B cell (primary cell): ENCODE results near the gene PRDM15. TPM values are rescaled to one million over a fixed set of nuclear protein-coding genes. Genes with fewer than 3 reads are reported as not detected.

Experiments used
- ATAC-seq: fragments of 200-7000 bp; cut with Tn5 transposase; one replicate; pipeline ENCODE4 v1.10.0; 2021; ENCODE audit warnings: low read depth, mild to moderate bottlenecking, moderate number of reproducible peaks, moderate library complexity
- CTCF ChIA-PET: fragments of 350-600 bp; sonication (Branson Sonifier 250); formaldehyde crosslinking; loops from one replicate; lab custom pipeline; 2021; ENCODE audit warnings: antibody characterized with exemption, inconsistent platforms; lab: Charles Lee
- POLR2A ChIA-PET: fragments of 350-600 bp; sonication (Branson Sonifier 250); formaldehyde crosslinking; loops from one replicate; lab custom pipeline; 2021; ENCODE audit warnings: antibody characterized with exemption; lab: Charles Lee
- DNase-seq: peaks from one replicate; pipeline ENCODE4 v3.0.0; 2013
- H2AFZ ChIP-seq: 2 replicates; pipeline ENCODE4 v1.6.1; 2012; ENCODE audit warnings: mild to moderate bottlenecking, low read depth, low read length; ENCODE audit not compliant: insufficient read depth, poor library complexity, severe bottlenecking
- H3K27ac ChIP-seq, 2 donors: 1 replicate in 1 of 2; 2 replicates in 1 of 2; pipeline ENCODE4 v1.5.1; 2012 to 2013; ENCODE audit warnings: low read length in 2 of 2, mild to moderate bottlenecking in 2 of 2, moderate library complexity in 1 of 2
- H3K27me3 ChIP-seq, 4 experiments: fragments of 200-600 bp in 1 of 4; sonication (generic) in 1 of 4; replicated peaks in 1 of 4; 1 replicate in 2 of 4; 2 replicates in 2 of 4; pipeline versions ENCODE4 v1.6.1 to v1.7.0; 2013 to 2016; ENCODE audit warnings: low read length in 3 of 4, mild to moderate bottlenecking in 2 of 4, mixed read lengths in 1 of 4, moderate library complexity in 1 of 4; ENCODE audit not compliant: insufficient read depth in 4 of 4, control insufficient read depth in 3 of 4; ENCODE audit errors: control extremely low read depth in 1 of 4
- H3K36me3 ChIP-seq, 2 experiments: replicated peaks in 1 of 2; 1 replicate in 1 of 2; 2 replicates in 1 of 2; pipeline versions ENCODE4 v1.6.1 to v1.7.1; 2013; ENCODE audit warnings: low read length in 1 of 2; ENCODE audit not compliant: insufficient read depth in 2 of 2, control insufficient read depth in 1 of 2; ENCODE audit errors: control extremely low read depth in 1 of 2, extremely low read depth in 1 of 2
- H3K4me1 ChIP-seq, 2 donors: fragments of 200-600 bp in 1 of 2; sonication (generic) in 1 of 2; 1 replicate in 1 of 2; 2 replicates in 1 of 2; pipeline versions ENCODE4 v1.5.1 to v1.6.1; 2013 to 2017; ENCODE audit warnings: low read length in 2 of 2; ENCODE audit not compliant: control insufficient read depth in 2 of 2, insufficient read depth in 2 of 2
- H3K4me2 ChIP-seq: replicated peaks from 2 replicates; pipeline ENCODE3; 2012; ENCODE audit warnings: mild to moderate bottlenecking, low read depth, low read length; ENCODE audit not compliant: poor library complexity, severe bottlenecking
- H3K4me3 ChIP-seq, 5 experiments: fragments of 200-600 bp in 1 of 5; sonication (generic) in 1 of 5; 1 replicate in 3 of 5; 2 replicates in 2 of 5; pipeline versions ENCODE4 v1.5.1 to v1.7.0; 2011 to 2016; ENCODE audit warnings: low read length in 4 of 5, mild to moderate bottlenecking in 4 of 5, low read depth in 2 of 5, control low read depth in 1 of 5, moderate library complexity in 1 of 5; ENCODE audit not compliant: insufficient read depth in 1 of 5; ENCODE audit errors: control extremely low read depth in 1 of 5, extremely low read depth in 1 of 5
- H3K79me2 ChIP-seq: fragments of 200-600 bp; sonication (generic); one replicate; pipeline ENCODE4 v1.6.0; 2016; ENCODE audit warnings: low read length; ENCODE audit not compliant: control insufficient read depth, insufficient read depth
- H3K9ac ChIP-seq: fragments of 200-600 bp; sonication (generic); 2 replicates; pipeline ENCODE4 v1.6.1; 2017; ENCODE audit warnings: mild to moderate bottlenecking, low read length, moderate library complexity
- H3K9me3 ChIP-seq, 3 donors: one replicate each; pipeline versions ENCODE4 v1.6.1 to v1.7.1; 2013; ENCODE audit warnings: low read length in 2 of 3; ENCODE audit not compliant: control insufficient read depth in 2 of 3, insufficient read depth in 1 of 3; ENCODE audit errors: control extremely low read depth in 1 of 3
- H4K20me1 ChIP-seq: 2 replicates; pipeline ENCODE4 v1.6.0; 2012; ENCODE audit warnings: mild to moderate bottlenecking, low read length; ENCODE audit not compliant: insufficient read depth, control insufficient read depth, poor library complexity, severe bottlenecking
- H3K27ac Mint-ChIP-seq: one replicate; pipeline ENCODE4 v1.8.0; 2021; ENCODE audit warnings: mixed read lengths
- H3K27me3 Mint-ChIP-seq: one replicate; pipeline ENCODE4 v1.8.0; 2021; ENCODE audit warnings: mixed read lengths
- H3K4me1 Mint-ChIP-seq: one replicate; pipeline ENCODE4 v1.8.0; 2021; ENCODE audit warnings: mixed read lengths
- H3K4me3 Mint-ChIP-seq: one replicate; pipeline ENCODE4 v1.8.0; 2021; ENCODE audit warnings: mixed read lengths
- H3K9me3 Mint-ChIP-seq: one replicate; pipeline ENCODE4 v1.8.0; 2022; ENCODE audit warnings: mixed read lengths; ENCODE audit not compliant: insufficient read depth
- EZH2 ChIP-seq: IDR thresholded peaks from 2 replicates; pipeline ENCODE4 v1.6.1; 2012; ENCODE audit warnings: borderline replicate concordance, low read depth, mild to moderate bottlenecking, moderate library complexity, low read length; ENCODE audit not compliant: insufficient read depth, poor library complexity, severe bottlenecking
- WGBS: methylation state at CpG from one replicate; pipeline ENCODE4 v1.1.5; 2013; ENCODE audit warnings: missing lambda C conversion rate; ENCODE audit not compliant: insufficient coverage; 5-methylcytosine and 5-hydroxymethylcytosine counted together
- intact Hi-C: fragments of 100-400 bp; cut with micrococcal nuclease; formaldehyde crosslinking; loops from one replicate; pipeline ENCODE4 v1.10.0; 2022
- polyA plus RNA-seq: library from polyadenylated mRNA; depleted of rRNA; stranded (reverse); fragments of >200 nt; gene quantifications from 2 replicates; pipeline ENCODE4 v1.2.3, GENCODE V29; 2012
- total RNA-seq, 2 donors: library from RNA; stranded (reverse); fragments of 120-200 nt in 1 of 2; gene quantifications; 1 replicate in 1 of 2; 2 replicates in 1 of 2; pipeline versions ENCODE4 v1.2.3 to v1.2.4, GENCODE V29; 2013 to 2022
- TF ChIP-seq, protein P1 (sequence below): fragments of 200-600 bp; IDR thresholded peaks from one replicate; pipeline ENCODE4 v1.8.0; 2022; ENCODE audit warnings: antibody characterized with exemption, mild to moderate bottlenecking

Gene PRDM15
- total and polyA plus RNA-seq, 2 donors (not counting 1 experiment from before 2014, with no cell fraction given), result 21.3 to 29.2 TPM

DNA sequence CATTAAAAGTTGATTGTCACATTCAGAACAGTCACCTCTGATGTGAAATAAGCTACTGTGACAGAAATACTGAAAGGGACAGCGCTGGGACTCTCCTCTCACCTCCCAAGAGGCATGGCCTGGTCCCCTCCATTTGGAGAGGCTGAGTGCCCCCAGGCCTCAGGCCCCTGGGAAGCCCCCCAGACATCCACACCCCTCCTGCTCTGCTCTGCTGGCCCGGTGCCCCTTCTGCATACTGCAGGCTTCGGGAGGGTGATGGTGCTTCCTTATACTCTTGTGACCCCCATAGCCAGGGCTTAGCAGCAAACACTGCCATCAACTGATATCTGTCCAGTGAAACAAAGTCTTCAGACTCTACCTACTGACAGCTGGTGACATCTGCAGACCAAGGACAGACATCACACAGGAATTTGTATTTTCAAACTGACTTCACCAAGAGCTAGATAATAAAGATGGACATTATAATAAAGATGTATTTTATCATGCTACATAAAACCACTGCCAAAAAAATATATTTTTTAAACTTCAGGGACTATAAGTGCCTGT is 37.8 kb upstream of the PRDM15 start:
- Mint-ChIP-seq H3K9me3 (no peaks in the 10 kb centered on the region), H3K27me3 (no peaks in the 10 kb centered on the region), H3K4me3 (no peak overlapping the region), H3K4me1 (peaks cover 13% of the 10 kb centered on the region), H3K27ac (no peak overlapping the region)
- intact Hi-C loops, result no loop called here
- peaks cover 2 to 30% of the 10 kb centered on the region in 2 experiments for H3K36me3 ChIP-seq
- CTCF ChIA-PET, result interaction anchor here (1.2 to 1.8 kb wide), 3 partner anchors 9 to 201 kb away, joined by 4 to 10 read pairs (median 5); no protein-coding TSS in a partner anchor
- WGBS, result 81% methylated on average over 3 of the region's 3 CpGs
- no peaks in the 10 kb centered on the region for H4K20me1 ChIP-seq
- no peak for DNase-seq
- H3K79me2 ChIP-seq, result no peaks in the 10 kb centered on the region
- no peak overlapping the region for H2AFZ ChIP-seq
- TF ChIP-seq, protein P1, sequence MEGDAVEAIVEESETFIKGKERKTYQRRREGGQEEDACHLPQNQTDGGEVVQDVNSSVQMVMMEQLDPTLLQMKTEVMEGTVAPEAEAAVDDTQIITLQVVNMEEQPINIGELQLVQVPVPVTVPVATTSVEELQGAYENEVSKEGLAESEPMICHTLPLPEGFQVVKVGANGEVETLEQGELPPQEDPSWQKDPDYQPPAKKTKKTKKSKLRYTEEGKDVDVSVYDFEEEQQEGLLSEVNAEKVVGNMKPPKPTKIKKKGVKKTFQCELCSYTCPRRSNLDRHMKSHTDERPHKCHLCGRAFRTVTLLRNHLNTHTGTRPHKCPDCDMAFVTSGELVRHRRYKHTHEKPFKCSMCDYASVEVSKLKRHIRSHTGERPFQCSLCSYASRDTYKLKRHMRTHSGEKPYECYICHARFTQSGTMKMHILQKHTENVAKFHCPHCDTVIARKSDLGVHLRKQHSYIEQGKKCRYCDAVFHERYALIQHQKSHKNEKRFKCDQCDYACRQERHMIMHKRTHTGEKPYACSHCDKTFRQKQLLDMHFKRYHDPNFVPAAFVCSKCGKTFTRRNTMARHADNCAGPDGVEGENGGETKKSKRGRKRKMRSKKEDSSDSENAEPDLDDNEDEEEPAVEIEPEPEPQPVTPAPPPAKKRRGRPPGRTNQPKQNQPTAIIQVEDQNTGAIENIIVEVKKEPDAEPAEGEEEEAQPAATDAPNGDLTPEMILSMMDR, result no peak
- no peak for TF ChIP-seq EZH2
- H3K4me3 ChIP-seq, result no peak overlapping the region
- no peaks in the 10 kb centered on the region for H3K27me3 ChIP-seq
- POLR2A ChIA-PET, result no interaction called here
- H3K9me3 ChIP-seq, result no peaks in the 10 kb centered on the region
- H3K4me2 ChIP-seq, result no peak overlapping the region
- ATAC-seq, result no peak
- H3K4me1 ChIP-seq, result peaks cover 12 to 13% of the 10 kb centered on the region in 2 donors
- H3K27ac ChIP-seq, result no peak overlapping the region
- H3K9ac ChIP-seq, result no peak overlapping the region

GRCh38 chr21:41914965-41915364 is 35.8 kb upstream of the PRDM15 start:
- Histone ChIP-seq H3K27me3 (no peaks in the 10 kb centered on the region), H3K9me3 (no peaks in the 10 kb centered on the region), H3K79me2 (no peaks in the 10 kb centered on the region), H3K9ac (no peak overlapping the region), H3K36me3 (peaks cover 2 to 44% of the 10 kb centered on the region in 2 experiments), H2AFZ (no peak overlapping the region), H3K4me3 (no peak overlapping the region), H4K20me1 (no peaks in the 10 kb centered on the region), H3K4me1 (no peaks in the 10 kb centered on the region), H3K4me2 (no peak overlapping the region), H3K27ac (no peak overlapping the region)
- Mint-ChIP-seq H3K27me3 (no peaks in the 10 kb centered on the region), H3K27ac (no peak overlapping the region), H3K4me3 (no peak overlapping the region), H3K9me3 (no peaks in the 10 kb centered on the region), H3K4me1 (no peaks in the 10 kb centered on the region)
- intact Hi-C loops, result no loop called here
- DNase-seq, result no peak
- WGBS, result 97% methylated on average over 5 of the region's 6 CpGs
- no peak for TF ChIP-seq EZH2
- TF ChIP-seq, protein P1, result no peak
- ChIA-PET POLR2A (interaction anchor here (0.7 kb wide), 1 partner anchor 37 kb away, joined by 3 read pairs; no protein-coding TSS in a partner anchor), CTCF (interaction anchor here (0.7 kb wide), 1 partner anchor 11 kb away, joined by 4 read pairs; no protein-coding TSS in a partner anchor)
- no peak for ATAC-seq
